Right lobe of liver (tissue), 6 donors: Measurements from ENCODE around the gene DLG2. TPM values are rescaled to one million over a fixed set of nuclear protein-coding genes. Genes with fewer than 3 reads are reported as not detected.

ENCODE experiments used
- ATAC-seq, 4 donors: fragments of 200-7000 bp; cut with Tn5 transposase; one replicate each; pipeline ENCODE4 v1.9.1; 2020; ENCODE audit warnings: mild to moderate bottlenecking in 4 of 4, moderate library complexity in 4 of 4
- DNase-seq, 3 donors: peaks; one replicate each; pipeline ENCODE4 v3.0.0-alpha.2; 2020
- H3K27ac ChIP-seq, 3 donors: fragments of 200-600 bp; one replicate each; pipeline ENCODE4 v1.8.0; 2022
- H3K27me3 ChIP-seq, 2 donors: fragments of 200-600 bp; one replicate each; pipeline ENCODE4 v1.8.0; 2022
- H3K36me3 ChIP-seq, 4 donors: fragments of 200-600 bp; sonication (generic) in 1 of 4; one replicate each; pipeline versions ENCODE4 v1.5.1 to v1.8.0; 2017 to 2022; ENCODE audit warnings: control low read depth in 1 of 4
- H3K4me1 ChIP-seq, 4 donors: fragments of 200-600 bp; sonication (generic) in 1 of 4; one replicate each; pipeline versions ENCODE4 v1.5.1 to v1.8.0; 2017 to 2022; ENCODE audit warnings: control low read depth in 1 of 4
- H3K4me3 ChIP-seq, 3 donors: fragments of 200-600 bp; one replicate each; pipeline ENCODE4 v1.8.0; 2022
- H3K9me3 ChIP-seq, 4 donors: fragments of 200-600 bp; sonication (generic) in 1 of 4; one replicate each; pipeline versions ENCODE4 v1.5.1 to v1.8.0; 2017 to 2022; ENCODE audit warnings: control low read depth in 1 of 4
- POLR2A ChIP-seq: fragments of 450-650 bp; IDR thresholded peaks from one replicate; pipeline ENCODE4 v1.6.1; 2017; ENCODE audit warnings: antibody characterized with exemption, mild to moderate bottlenecking
- WGBS: methylation state at CpG from one replicate; pipeline ENCODE4 v1.1.6; 2018; ENCODE audit warnings: low coverage, low lambda C conversion rate; ENCODE audit not compliant: insufficient coverage; ENCODE audit errors: missing lambda C conversion rate; 5-methylcytosine and 5-hydroxymethylcytosine counted together
- intact Hi-C, 2 donors: fragments of 100-400 bp; cut with DNase I; formaldehyde crosslinking; loops; one replicate each; pipeline versions ENCODE4 v1.11.2 to v1.14.1; 2022
- total RNA-seq, 6 experiments: library from RNA; depleted of rRNA in 2 of 6; stranded (reverse); fragments of >200 nt in 2 of 6; fragmentation: NEBNext Ultra II Directional in 3 of 6; extraction: Animal tissue kit (Norgen Biotek cat#: 25700) in 3 of 6; gene quantifications; one replicate each; pipeline versions ENCODE4 v1.1.0 to v1.2.4, GENCODE V29; 2016 to 2023
- TF ChIP-seq, protein P1 (sequence below), 4 donors: fragments of 200-600 bp in 3 of 4; fragments of 450-650 bp in 1 of 4; IDR thresholded peaks; one replicate each; pipeline versions ENCODE4 v1.5.1 to v1.8.0; 2016 to 2022; ENCODE audit warnings: antibody characterized with exemption in 4 of 4, mild to moderate bottlenecking in 2 of 4
- donor health status: DM: no; HTN: yes; CAD: no.
- donor health status: DM: no; HTN: no; CAD: no.
- donor health status: DM: no; HTN: no; CAD: no.
- donor health status: DM: no; HTN: yes; CAD: no.
- donor health status: DM: no; HTN: yes; CAD: no.

Gene DLG2
- total RNA-seq, 6 experiments from 2014 or later, result 1.2 to 6.4 (median 2.5) TPM

DNA sequence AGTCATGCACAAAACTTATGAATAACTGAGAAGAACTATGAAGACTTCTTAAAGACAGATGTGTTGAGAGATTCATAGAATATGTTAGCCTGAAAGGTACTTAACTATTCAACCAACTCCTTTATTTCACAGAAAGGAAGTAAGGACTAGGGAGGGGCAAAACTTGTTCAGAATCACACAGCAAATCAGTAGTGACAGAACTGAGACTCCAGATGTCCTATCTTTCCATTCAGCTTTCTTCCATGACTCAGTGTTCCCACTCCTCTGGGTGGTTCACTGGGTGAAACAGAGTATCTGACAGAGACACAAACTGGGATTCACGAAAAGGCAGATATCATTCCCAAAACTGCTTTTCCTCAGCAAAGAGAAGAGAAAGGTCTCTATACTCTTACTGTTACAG lies 1053.3 kb downstream of the DLG2 start:
- no peak overlapping the region for H3K4me3 ChIP-seq
- ATAC-seq, result no peak
- TF ChIP-seq, protein P1, sequence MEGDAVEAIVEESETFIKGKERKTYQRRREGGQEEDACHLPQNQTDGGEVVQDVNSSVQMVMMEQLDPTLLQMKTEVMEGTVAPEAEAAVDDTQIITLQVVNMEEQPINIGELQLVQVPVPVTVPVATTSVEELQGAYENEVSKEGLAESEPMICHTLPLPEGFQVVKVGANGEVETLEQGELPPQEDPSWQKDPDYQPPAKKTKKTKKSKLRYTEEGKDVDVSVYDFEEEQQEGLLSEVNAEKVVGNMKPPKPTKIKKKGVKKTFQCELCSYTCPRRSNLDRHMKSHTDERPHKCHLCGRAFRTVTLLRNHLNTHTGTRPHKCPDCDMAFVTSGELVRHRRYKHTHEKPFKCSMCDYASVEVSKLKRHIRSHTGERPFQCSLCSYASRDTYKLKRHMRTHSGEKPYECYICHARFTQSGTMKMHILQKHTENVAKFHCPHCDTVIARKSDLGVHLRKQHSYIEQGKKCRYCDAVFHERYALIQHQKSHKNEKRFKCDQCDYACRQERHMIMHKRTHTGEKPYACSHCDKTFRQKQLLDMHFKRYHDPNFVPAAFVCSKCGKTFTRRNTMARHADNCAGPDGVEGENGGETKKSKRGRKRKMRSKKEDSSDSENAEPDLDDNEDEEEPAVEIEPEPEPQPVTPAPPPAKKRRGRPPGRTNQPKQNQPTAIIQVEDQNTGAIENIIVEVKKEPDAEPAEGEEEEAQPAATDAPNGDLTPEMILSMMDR (IDR thresholded peaks at IDR 0.05), result no peak
- no peak for TF ChIP-seq POLR2A
- intact Hi-C loops, result no loop called here
- 78% methylated on average over 1 of the region's 1 CpG for WGBS
- H3K27me3 ChIP-seq, result no peaks in the 10 kb centered on the region
- no peaks in the 10 kb centered on the region for H3K36me3 ChIP-seq
- no peaks in the 10 kb centered on the region for H3K4me1 ChIP-seq
- H3K9me3 ChIP-seq, result no peaks in the 10 kb centered on the region
- no peak overlapping the region for H3K27ac ChIP-seq
- DNase-seq, result no peak

DNA sequence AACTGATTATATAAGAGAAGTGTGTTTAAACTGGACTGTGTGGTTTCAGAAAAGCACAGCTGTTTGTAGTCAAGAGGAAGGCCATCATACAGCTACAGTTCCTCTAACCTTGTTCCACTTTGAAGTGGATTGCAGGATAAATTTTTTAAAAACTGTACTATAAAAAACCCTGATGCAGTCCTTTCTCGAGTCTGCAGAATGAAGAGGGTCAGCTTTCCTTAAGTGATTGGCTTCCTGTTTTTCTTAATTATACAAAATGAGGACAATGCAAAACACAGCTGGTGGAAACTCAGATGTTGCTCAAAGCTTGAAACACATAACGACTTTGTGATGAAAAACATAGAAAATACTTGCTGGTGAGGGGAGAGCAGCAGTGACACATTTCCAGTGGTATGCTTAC lies 1060.5 kb downstream of the DLG2 start:
- no peaks in the 10 kb centered on the region for H3K27me3 ChIP-seq
- TF ChIP-seq POLR2A, result no peak
- TF ChIP-seq, protein P1 (IDR thresholded peaks at IDR 0.05), result no peak
- intact Hi-C loops, result no loop called here
- 16% methylated on average over 2 of the region's 2 CpGs for WGBS
- no peak for DNase-seq
- peaks cover 0 to 9% (median 2%) of the 10 kb centered on the region in 4 donors for H3K4me1 ChIP-seq
- no peak overlapping the region for H3K27ac ChIP-seq
- H3K9me3 ChIP-seq, result no peaks in the 10 kb centered on the region
- H3K36me3 ChIP-seq, result no peaks in the 10 kb centered on the region
- no peak for ATAC-seq
- no peak overlapping the region for H3K4me3 ChIP-seq

DNA sequence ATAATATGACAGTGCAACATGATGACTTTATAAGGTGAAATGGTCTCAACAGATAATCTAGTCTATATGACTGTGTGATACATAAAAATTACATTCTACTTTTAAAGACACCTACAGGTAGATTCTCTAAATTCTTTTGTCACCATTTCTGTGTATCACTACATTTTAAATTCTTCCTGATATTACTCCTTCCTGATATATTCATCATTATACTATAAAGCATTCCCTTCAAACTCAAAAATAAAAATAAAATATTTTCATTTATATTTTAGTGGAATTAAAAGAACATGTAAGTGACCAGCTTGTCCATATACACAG lies 1062.3 kb downstream of the DLG2 start:
- H3K9me3 ChIP-seq, result no peaks in the 10 kb centered on the region
- TF ChIP-seq, protein P1 (IDR thresholded peaks at IDR 0.05), result no peak
- TF ChIP-seq POLR2A, result no peak
- H3K27ac ChIP-seq, result no peak overlapping the region
- H3K4me3 ChIP-seq, result no peak overlapping the region
- no peaks in the 10 kb centered on the region for H3K36me3 ChIP-seq
- H3K4me1 ChIP-seq, result peaks cover 0 to 16% (median 2%) of the 10 kb centered on the region in 4 donors
- no peak for ATAC-seq
- no peak for DNase-seq
- H3K27me3 ChIP-seq, result no peaks in the 10 kb centered on the region
- intact Hi-C loops, result no loop called here

DNA sequence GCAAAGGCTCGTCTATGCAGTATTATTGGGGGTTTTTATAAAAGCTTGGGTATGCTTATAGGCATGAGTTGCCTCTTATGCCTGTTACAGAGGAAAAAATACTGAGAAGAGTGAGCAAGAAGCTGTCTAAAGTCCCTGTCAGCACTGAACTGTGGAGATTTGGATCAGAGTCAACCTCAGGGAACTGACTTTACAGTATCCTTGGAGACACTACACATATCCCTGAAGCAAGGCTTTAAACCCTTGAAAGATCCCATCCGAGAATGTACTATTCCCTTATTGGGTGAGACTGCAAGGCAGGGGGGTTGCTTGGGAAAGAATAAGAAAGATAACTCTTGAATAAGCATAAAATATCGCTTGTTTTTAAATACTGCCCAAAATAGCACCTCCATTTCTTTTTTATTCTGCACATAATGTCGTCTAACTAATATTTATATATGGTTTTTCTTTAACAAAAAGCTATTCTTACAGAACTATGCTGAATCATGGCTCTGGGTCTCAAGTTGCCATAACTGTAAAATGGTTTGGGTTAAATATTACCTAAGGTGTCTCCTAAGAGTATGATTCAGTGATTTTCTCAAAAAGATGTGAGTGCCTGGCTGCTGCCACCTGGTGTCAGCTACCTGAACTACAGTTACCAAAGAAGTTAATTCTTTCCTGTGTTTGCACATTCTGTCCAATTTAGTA lies 1062.8 kb downstream of the DLG2 start:
- WGBS, result 44% methylated on average over 4 of the region's 4 CpGs
- DNase-seq (peak in 2 of 3 donors; percentile 21 to 57), ATAC-seq (peak; percentile 95 to 98 (median 96))
- Histone ChIP-seq H3K9me3 (no peaks in the 10 kb centered on the region), H3K4me3 (no peak overlapping the region), H3K27ac (no peak overlapping the region), H3K36me3 (no peaks in the 10 kb centered on the region), H3K27me3 (no peaks in the 10 kb centered on the region), H3K4me1 (peaks cover 0 to 16% (median 2%) of the 10 kb centered on the region in 4 donors)
- TF ChIP-seq, protein P1 (IDR thresholded peaks at IDR 0.05), result peak; percentile 85 to 93 (median 90)
- no peak for TF ChIP-seq POLR2A
- intact Hi-C loops, result no loop called here

DNA sequence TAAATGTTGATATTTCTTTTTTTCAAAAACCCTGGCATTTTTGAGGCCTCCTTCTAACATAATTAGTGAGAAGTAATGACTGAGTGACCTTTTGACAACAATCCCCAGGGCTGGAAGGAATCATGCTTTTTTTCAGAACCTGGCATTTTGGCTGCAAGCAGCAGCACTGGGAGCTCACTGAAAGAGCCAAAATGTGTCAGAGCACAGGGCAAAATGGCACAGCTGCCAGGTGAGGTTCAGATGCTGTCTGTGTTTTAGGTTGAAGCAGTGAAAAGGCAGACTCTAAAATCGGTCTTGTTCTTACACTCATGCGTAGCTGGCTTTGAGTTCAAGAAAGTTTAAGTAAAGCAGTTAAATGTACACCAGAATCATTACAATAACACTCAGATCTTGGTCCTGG lies 1063.8 kb downstream of the DLG2 start:
- ATAC-seq, result no peak
- 88% methylated on average over 2 of the region's 2 CpGs for WGBS
- Histone ChIP-seq H3K27ac (no peak overlapping the region), H3K9me3 (no peaks in the 10 kb centered on the region), H3K4me1 (peaks cover 0 to 16% (median 2%) of the 10 kb centered on the region in 4 donors), H3K36me3 (no peaks in the 10 kb centered on the region), H3K4me3 (no peak overlapping the region), H3K27me3 (no peaks in the 10 kb centered on the region)
- TF ChIP-seq, protein P1 (IDR thresholded peaks at IDR 0.05), result no peak
- no peak for TF ChIP-seq POLR2A
- intact Hi-C loops, result no loop called here
- DNase-seq, result no peak
